ENCODE measurements around the gene RPL5.

The RPL5 gene

GRCh38 chr1:92820024-92820423, 11.8 kb upstream of the RPL5 start:
- no peak for DNase-seq (ENCODE audit: low read depth)

DNA sequence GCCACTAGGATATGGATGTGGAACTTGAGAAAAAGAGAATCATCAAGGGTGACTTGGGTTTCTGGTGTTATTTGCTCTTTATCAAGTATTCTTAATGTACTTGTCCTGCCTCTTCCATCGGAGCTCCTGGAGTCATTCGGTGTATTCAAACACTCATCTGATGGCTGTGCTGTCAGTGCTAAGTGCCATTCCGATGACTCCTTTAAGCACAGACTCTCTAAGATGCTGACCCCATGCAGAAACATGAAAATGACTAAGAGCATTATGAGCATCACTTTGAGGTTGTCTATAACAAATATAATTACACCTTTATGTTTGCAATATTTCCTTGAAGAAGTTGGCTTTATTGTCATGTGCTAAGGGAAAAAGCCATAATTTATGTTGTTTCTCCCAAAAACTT, 11.3 kb upstream of the RPL5 start:
- no peak for DNase-seq (ENCODE audit: low read depth)

DNA sequence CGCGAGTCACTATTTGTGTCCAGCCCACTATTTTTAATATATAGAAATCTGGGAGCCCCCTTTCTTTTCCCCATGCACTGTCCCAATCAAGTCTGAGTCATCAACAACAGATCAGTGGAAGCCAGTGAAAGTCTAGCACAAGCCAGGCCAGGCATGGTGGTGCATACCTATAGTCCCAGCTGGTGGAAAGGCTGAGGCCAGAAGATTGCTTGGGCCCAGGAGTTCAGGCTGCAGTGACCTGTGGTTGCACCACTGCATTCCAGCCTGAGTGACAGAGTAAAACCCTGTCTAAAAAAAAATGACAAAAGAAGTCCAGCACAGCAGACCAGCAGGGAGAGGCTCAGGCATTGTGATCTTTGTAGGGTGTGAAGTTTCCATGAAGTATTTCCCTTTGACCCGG, 9.0 kb upstream of the RPL5 start:
- no peak for DNase-seq (ENCODE audit: low read depth)

DNA sequence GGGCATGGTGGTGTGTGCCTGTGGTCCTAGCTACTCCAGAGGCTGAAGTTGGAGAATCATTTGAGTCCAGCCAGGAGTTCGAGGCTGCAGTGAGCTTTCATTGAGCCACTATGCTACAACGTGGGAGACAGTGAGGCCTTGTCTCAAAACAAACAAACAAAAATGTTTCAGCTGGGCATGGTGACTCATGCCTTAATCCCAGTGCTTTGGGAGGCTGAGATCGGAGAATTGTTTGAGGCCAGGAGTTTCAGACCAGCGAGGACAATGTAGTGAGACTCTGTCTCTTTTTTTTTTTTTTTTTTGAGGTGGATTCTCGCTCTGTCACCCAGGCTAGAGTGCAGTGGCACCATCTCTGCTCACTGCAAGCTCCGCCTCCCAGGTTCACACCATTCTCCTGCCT, 5.0 kb upstream of the RPL5 start:
- DNase-seq (ENCODE audit: low read depth): no peak

GRCh38 chr1:92831368-92831761, 475 bp upstream of the RPL5 start:
- no peak for DNase-seq (ENCODE audit: low read depth)

GRCh38 chr1:92832537-92833114, 786 bp downstream of the RPL5 start:
- DNase-seq (ENCODE audit: low read depth): no peak

DNA sequence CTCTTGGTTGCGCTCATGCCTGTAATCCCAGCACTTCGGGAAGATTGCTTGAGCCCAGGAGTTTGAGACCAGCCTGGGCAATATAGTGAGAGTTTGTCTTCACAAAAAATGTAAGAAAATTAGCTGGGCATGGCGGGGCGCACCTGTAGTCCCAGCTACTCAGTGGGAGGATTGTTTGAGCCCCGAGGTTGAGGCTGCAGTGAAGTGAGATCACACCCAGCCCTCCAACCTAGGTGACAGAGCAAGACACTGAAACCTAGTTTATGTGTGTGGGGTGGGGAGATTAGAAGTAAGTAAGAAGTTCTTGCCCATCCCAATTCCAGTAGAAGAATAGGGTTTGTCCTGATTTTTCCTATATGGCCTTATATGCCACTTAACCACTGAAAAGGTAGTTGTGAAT, 2.0 kb downstream of the RPL5 start:
- DNase-seq (ENCODE audit: low read depth): no peak

GRCh38 chr1:92834617-92835016, 2.8 kb downstream of the RPL5 start:
- no peak for DNase-seq (ENCODE audit: low read depth)

GRCh38 chr1:92837062-92837461, 5.2 kb downstream of the RPL5 start:
- DNase-seq (ENCODE audit: low read depth): no peak

DNA sequence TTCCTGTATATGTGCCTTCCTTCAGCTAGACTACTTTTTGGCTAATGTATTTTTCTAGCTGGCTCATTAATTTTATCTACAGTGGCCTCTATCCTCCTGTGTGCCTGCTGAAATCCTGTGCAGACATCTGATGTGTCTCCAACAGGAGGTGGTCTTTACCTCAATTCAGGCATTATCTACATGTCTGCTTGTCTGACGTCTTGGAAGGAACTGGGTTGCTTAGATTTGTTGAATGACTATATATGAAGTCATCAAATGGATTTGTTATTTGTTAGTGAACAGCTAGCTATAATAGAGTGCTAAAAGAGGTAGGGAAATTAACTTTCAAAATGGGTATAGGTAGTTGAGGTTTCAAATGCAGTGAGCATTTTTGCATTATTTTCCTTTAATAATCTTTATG, 6.7 kb downstream of the RPL5 start:
- DNase-seq (ENCODE audit: low read depth): no peak

DNA sequence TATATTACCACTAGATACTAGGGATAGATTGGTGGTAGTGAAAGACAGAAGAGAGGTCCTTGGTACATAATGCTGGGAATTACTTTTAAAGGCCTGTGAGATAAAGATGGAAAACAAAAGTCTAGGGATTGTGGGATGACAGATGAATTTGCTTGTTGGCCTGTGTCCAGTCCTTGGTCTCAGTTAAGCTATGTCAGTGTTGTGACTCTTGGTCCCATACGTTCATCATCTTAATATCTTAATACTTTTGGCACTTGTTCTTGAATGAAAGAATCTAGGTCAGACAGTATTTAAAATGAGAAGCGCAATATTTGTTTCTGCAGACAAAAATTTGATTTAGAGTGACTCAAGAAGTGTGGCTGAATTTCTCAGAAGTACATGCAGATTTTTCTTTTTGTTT, 7.6 kb downstream of the RPL5 start:
- no peak for DNase-seq (ENCODE audit: low read depth)

GRCh38 chr1:92840600-92840999, 8.8 kb downstream of the RPL5 start:
- DNase-seq (ENCODE audit: low read depth): no peak

- DNase-seq (ENCODE audit: low read depth): no peak
These were observed 10.5 kb downstream of the RPL5 start for GRCh38 chr1:92842082-92843045.

GRCh38 chr1:92843046-92843423, 11.2 kb downstream of the RPL5 start:
- DNase-seq (ENCODE audit: low read depth): no peak

DNA sequence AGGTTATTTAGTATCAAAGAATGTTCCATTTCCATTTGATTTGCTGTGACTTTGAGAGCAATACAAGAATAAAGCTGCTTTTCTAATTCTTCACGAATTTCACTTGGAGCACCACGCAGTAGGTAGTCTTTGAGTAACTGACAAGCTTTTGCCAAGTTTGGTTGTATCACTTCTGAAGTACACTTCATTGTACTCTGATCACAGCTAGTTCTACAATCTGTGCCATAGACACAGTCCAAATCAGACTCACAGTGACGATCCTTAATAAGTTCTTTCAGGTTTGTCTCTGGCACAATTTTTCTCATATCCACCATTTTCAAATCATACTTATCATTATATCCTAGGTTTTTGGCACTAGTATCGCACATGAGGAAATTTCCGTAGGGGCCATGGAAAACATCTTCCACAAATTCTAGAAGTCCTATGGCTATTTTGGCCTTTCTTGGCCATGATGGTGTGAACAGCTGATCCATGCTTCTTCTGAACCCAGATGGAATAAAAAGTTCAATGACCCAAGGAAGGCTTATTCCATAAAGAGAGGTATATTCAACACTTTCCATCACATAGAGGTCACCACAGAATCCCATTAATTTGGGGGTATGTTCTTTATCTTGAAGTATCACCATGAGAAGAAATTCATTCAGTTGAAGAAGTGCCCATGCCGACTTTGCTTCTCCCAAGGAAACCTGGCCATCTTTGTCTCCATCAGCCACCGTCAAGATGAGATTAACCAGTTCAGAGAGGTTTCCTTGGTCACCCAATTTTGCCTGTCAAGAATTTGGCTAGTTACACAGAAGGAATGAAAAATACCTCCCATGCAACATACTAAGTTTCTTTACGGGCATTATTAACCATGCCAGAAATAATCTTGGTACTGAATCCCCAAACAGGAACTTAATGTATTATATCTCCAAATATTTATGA, 11.9 kb downstream of the RPL5 start:
- no peak for DNase-seq (ENCODE audit: low read depth)

- no peak for DNase-seq (ENCODE audit: low read depth)
These were observed 12.6 kb downstream of the RPL5 start for GRCh38 chr1:92844439-92844838.

DNA sequence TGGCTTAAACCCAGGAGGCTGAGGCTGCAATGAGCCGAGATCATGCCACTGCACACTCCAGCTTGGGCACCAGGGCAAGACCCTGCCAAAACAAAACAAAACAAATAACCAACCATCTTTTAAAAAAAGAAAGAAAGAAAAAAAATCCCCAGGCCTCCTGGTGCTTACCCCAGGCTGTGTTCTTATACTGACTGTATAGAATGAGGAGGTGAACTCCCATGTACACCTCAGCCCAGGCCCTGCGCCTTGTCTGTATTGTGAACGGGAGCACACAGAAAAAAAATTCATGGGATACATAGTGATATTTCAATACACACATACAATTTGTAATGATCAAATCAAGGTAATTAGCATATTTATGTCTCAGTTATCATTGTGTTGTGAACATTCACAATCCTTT, 14.1 kb downstream of the RPL5 start:
- no peak for DNase-seq (ENCODE audit: low read depth)

DNA sequence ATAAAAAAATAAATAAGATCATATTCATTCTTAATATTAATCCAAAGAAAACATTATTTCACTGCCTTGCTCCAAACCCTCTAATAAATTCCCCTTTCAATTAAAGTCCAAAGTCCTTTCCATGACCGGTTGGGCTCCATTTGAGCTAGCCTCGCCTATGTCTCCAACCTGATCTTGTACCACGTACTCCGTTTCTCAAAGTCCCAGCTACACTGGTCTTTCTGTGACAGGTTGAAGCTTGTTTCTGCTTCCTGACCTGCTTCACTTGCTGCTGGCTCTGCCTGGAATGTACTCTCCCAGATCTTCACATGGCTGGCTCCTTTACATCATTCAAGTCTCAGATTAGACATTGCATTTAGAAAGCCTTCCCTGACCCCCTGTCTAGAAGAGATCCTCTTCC, 16.4 kb downstream of the RPL5 start:
- DNase-seq (ENCODE audit: low read depth): no peak

DNA sequence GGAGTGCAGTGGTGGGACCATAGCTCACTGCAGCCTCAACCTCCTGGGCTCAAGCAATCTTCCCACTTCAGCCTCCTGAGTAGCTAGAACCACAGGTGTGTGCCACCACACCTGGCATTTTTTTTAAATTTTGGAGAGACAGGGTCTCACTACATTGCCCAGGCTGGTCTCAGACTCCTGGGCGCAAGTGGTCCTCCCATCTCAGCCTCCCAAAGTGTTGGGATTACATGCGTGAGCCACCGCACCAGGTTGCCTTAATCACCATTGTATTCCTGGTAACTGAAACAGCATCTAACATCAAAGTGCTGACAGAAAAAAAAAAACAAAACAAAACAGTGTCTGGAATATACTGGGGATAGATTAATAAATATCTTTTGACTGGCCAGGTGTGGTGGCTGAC, 18.2 kb downstream of the RPL5 start:
- no peak for DNase-seq (ENCODE audit: low read depth)

DNA sequence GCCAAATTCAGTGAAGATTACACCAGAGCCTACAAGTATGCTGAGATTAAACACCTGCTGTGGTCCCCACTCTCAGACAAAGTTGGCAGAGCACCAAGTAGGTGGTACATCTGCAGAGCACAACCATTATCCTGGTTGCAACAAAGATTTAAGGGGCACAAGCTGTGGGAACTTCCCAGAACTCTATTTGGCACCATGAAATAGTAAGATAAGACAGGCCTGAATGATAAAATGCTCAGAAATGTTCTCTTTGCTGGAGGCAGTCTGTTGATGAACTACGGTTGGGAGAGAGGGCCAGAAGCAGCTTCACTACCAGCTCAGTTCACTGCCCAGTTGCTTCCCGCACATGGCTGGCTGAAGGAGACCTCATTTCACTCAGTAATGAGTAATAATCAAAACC, 19.9 kb downstream of the RPL5 start:
- DNase-seq (ENCODE audit: low read depth): no peak

GRCh38 chr1:92853299-92853698, 21.5 kb downstream of the RPL5 start:
- no peak for DNase-seq (ENCODE audit: low read depth)

DNA sequence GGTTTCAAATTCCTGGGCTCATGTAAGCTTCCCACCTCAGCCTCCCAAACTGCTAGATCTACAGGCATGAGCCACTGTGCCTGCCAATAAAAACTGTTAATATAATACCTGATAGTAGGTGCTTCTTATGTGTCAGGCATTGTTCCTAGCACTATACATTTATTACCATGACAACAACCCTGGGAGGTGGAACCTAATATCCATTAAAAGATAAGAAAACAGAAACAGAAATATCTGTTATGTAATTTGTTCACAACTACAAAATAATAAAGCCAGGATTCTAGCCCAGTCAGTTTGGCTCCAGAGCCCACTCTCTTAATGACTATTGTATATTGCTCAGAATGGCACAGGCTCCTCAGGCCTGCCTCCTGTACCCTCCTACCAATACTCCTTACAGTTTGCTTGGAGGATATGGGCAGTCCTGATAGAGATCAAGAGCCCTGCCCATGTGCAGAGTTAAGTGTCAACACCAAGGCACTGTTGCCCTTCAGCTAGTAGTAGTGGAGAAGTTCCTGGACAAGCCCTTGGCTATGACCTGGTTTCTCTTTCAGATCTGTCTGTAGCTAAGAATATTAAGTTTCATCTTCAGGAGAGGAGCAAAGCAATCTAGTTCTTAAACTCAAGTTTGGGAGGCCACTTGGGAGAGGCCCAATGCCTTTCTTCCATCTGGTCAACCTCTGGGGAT, 22.4 kb downstream of the RPL5 start:
- DNase-seq (ENCODE audit: low read depth): no peak
